Ramos (cell line): ENCODE data around the gene IDH1.

Experiments used
- in situ Hi-C: fragments of 300-500 bp; cut with MboI; formaldehyde crosslinking; loops from one replicate; pipeline ENCODE4 v1.14.3; 2022; ENCODE audit warnings: low sequenced_read_pairs; ENCODE audit not compliant: unreplicated experiment

Gene IDH1

DNA sequence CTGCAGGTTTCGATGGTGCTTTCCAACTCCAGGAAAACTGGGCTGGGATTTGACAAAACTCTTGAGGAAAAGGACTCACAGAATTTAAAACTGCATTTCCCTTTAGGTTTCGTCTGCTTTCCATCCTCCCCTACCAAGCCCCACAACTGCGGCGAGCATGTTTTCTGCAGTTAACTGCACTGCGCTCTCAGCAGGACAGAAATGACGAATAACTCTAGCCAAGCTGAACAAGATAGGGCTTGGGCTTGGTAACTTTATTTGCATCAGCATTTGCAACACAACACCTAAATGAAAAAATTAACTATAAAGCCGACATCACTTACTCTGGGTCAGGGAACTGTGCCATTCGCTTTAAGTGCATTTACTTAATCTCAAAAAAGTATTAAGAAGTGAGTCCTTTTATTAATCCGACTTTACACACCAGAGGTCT, 10.5 kb upstream of the IDH1 start:
- in situ Hi-C loops, result loop anchor here (25.0 kb wide), 1 partner anchor 728 kb away; the partner anchor contains the start of gene CREB1

GRCh38 chr2:208256849-208257813, 2.3 kb upstream of the IDH1 start:
- in situ Hi-C loops, result loop anchor here (10.0 to 25.0 kb wide), 2 partner anchors 632 to 720 kb away; partner anchors contain the start of genes CREB1 and METTL21A

- in situ Hi-C loops, result loop anchor here (10.0 to 25.0 kb wide), 2 partner anchors 631 to 719 kb away; partner anchors contain the start of genes CREB1 and METTL21A
Measured at GRCh38 chr2:208256192-208256782, 1.4 kb upstream of the IDH1 start.

- in situ Hi-C loops, result loop anchor here (10.0 to 25.0 kb wide), 2 partner anchors 631 to 718 kb away; partner anchors contain the start of genes CREB1 and METTL21A
Measured at GRCh38 chr2:208255557-208256106, 761 bp upstream of the IDH1 start.

GRCh38 chr2:208254118-208254870, 577 bp downstream of the IDH1 start:
- in situ Hi-C loops, result loop anchor here (10.0 to 25.0 kb wide), 2 partner anchors 629 to 717 kb away; partner anchors contain the start of genes CREB1 and METTL21A

DNA sequence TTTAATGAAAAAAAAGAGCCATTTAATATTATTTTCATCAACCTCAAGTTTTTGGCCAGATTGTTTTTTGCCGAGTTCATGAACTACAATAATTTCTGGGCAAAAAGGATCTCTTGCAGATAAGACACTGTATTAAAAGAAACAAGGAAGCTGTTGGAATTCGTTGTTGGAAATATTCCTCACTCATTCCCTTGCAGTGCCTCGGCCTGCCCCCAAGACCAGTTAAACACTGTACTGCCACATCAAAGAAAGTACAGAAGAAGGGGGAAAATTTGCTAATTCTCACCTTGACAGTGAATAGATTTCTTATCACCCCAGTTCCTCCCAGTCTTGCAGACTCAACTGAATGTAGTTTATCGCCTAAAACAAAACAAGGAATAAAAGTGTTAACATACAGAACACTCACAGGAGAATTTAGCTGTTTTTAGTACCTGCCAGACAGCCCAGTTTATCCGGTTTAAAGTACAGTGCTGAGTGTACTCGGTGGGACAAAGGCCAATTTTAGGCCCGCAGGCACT, 1.2 kb downstream of the IDH1 start:
- in situ Hi-C loops, result loop anchor here (10.0 to 25.0 kb wide), 2 partner anchors 629 to 716 kb away; partner anchors contain the start of genes CREB1 and METTL21A

- in situ Hi-C loops, result loop anchor here (10.0 to 25.0 kb wide), 2 partner anchors 628 to 716 kb away; partner anchors contain the start of genes CREB1 and METTL21A
Measured at GRCh38 chr2:208252716-208253492, 2.0 kb downstream of the IDH1 start.

- in situ Hi-C loops, result loop anchor here (10.0 to 25.0 kb wide), 2 partner anchors 626 to 714 kb away; partner anchors contain the start of genes CREB1 and METTL21A
Measured at GRCh38 chr2:208251098-208251497, 3.8 kb downstream of the IDH1 start.

GRCh38 chr2:208250388-208250787, 4.5 kb downstream of the IDH1 start:
- in situ Hi-C loops, result loop anchor here (10.0 to 25.0 kb wide), 2 partner anchors 626 to 713 kb away; partner anchors contain the start of genes CREB1 and METTL21A

GRCh38 chr2:208249296-208249695, 5.6 kb downstream of the IDH1 start:
- in situ Hi-C loops, result no loop called here

DNA sequence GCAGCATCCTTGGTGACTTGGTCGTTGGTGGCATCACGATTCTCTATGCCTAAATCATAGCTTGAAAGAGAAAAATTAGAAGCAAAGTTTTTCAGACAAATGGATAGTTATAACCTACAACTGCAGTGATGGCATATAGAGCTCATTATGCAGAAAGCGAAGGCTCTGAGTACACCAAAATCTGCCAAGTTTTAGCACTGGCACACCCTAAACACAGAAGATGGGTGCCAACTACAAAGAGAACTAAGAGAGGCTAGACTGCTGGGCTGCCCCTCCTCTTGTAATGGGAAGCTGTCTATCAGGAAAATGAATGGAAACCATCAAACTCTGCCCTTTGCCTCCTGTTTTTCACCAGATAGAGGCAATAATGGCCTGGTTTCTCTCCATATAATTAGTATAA, 6.3 kb downstream of the IDH1 start:
- in situ Hi-C loops, result no loop called here

DNA sequence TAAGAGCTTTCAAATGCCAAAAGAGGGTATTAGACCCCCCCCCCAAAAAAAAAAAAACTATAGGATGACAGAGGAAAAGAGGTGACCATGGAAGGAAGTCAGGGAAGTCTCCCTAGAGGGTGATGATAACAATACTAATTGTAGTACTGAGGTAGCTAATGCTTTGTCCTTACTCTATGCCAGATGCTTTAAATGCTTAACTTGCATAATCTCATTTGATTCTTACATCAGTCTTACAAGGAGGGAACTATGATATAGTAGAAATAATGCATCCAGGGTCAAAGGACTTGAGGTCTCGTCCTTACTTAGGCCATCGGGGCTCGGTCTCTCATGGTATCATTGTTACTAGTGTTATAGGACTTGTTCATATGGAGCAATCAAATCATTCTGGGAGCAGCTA, 9.1 kb downstream of the IDH1 start:
- in situ Hi-C loops, result no loop called here

DNA sequence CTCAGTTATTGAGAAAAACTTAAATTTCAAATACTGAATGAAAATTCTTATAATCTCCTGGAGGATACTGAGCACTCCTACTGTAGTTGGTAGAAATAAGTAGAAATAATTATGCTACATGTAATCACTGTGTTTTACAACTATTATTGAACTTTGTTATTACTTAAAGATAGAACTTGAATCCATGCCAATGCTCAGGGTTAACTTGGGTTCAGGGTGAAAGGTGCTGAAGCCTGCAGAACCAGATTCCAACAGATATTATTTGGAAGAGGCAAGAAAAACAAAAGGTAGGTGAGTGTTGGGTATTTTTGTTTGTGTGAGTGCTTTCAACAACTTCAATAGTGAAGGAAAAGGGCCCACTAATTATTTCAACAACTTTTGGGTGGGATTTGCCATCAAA, 10.4 kb downstream of the IDH1 start:
- in situ Hi-C loops, result no loop called here

GRCh38 chr2:208240619-208241209, 14.2 kb downstream of the IDH1 start:
- in situ Hi-C loops, result no loop called here

DNA sequence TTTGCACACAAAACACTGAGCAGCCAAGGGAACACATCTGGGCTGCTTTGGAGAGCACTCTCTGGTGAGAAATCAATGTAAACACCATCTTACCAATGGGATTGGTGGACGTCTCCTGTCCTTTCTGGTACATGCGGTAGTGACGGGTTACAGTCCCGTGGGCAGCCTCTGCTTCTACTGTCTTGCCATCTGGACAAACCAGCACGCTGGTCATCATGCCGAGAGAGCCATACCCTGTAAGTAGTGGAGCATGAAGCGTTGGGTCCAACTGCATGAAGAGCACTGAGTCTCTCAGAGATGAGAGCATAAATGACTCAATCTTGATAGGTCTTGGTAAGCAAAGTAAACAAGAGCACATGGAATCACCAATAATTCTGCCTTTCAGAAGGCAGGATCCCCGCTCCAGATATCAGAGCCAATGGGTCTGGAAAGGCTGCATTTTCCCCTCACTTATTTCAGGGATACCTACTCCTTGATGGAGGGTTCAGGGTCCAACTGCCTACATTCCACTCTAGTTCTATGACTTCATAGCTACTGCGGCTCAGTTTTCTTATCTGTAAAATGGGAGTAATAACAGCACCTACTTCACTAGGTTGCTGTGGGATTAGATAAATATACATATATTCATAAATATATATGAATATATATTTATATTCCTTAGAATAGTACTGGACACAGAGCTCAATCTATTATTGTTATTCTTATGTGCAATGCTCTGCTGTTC, 14.9 kb downstream of the IDH1 start:
- in situ Hi-C loops, result no loop called here

DNA sequence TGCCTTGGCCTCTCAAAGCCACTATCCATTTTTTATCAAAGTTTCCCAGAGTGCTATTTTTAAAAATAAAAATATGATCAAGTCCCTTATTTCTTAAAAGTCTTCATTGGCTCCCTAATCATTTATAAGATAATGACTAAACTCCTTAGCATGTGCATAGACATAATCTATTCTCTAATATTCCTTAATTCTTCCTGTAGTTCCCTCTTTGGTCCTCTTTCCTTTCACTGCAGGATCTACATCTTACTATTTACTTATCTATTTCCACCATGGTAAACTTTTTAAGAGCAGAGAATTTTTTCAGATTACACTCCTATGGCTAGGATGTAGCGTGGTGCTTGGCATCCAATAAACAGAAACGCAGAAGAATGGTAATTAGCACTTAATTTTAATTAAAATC, 19.0 kb downstream of the IDH1 start:
- in situ Hi-C loops, result no loop called here

DNA sequence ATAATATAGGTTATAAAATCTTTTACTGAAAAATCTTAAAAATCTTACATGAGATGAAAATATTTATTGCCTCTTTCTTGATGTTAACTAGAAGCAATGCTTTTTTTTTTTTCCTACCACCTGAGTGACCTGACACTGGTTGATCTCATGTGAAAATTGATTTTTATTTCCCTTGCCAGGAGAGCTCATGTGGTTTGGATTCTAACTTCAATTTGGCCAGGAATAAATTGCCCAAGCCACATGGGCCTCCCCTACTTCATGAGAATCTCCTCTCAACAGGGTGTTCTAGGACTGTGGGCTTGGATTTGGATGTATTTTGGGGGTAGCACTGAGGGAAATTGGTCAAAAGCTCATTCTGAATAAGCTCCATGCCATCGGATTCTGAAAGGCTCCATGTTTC, 20.1 kb downstream of the IDH1 start:
- in situ Hi-C loops, result no loop called here

DNA sequence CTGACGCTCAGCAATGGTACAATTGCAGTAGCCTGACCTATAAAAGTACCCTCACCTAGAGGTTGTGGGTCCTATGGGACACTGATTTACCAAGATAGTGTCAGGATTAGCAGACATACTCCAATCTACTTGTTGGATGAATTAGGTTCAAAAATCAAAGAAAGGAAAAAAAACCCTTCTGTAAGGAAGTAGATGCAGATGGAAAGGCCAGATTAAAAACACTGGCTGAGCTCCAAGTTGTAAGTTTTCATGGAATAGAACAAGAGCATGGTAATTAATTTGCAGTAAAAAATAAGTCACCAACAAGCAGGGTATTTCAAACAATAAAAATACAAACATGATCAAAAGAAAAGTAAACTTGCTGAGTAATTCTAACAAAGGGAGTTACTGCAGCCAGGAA, 26.4 kb downstream of the IDH1 start:
- in situ Hi-C loops, result no loop called here
